Panc1 (cell line): Measurements from ENCODE around the gene ITGA2. TPM values are rescaled to one million over a fixed set of nuclear protein-coding genes. Genes with fewer than 3 reads are reported as not detected.

Experiments used
- ATAC-seq: fragments of 200-7000 bp; cut with Tn5 transposase; 2 replicates; pipeline ENCODE4 v1.9.1; 2020; ENCODE audit warnings: mild to moderate bottlenecking, moderate library complexity
- BruUV-seq: library from RNA; stranded (reverse); fragments of 400-500 nt; replicated peaks from 2 replicates; lab custom pipeline; 2021; lab: Mats Ljungman, UMichigan
- CTCF ChIA-PET: fragments of 300-600 bp; sonication (Branson Sonifier 250); formaldehyde crosslinking; loops from one replicate; lab custom pipeline; 2022; ENCODE audit warnings: antibody characterized with exemption; lab: Charles Lee
- POLR2A ChIA-PET: fragments of 300-600 bp; sonication (Branson Sonifier 250); formaldehyde crosslinking; loops from one replicate; lab custom pipeline; 2022; ENCODE audit warnings: antibody characterized with exemption; lab: Charles Lee
- DNase-seq: peaks from one replicate; pipeline ENCODE4 v3.0.0-alpha.2; 2010; ENCODE audit warnings: low read depth, low spot score
- H3K27ac ChIP-seq: 2 replicates; pipeline ENCODE4 v1.5.1; 2011; ENCODE audit warnings: mild to moderate bottlenecking, low read length, inconsistent platforms
- H3K27me3 ChIP-seq: fragments of 200-500 bp; sonication (Bioruptor generic); 2 replicates; pipeline ENCODE4 v1.6.0; 2014; ENCODE audit warnings: low read length, inconsistent platforms; ENCODE audit not compliant: control insufficient read depth, insufficient read depth
- H3K36me3 ChIP-seq: fragments of 200-500 bp; sonication (Bioruptor generic); 2 replicates; pipeline ENCODE4 v1.5.1; 2014; ENCODE audit warnings: inconsistent platforms, mild to moderate bottlenecking, low read length, moderate library complexity; ENCODE audit not compliant: control insufficient read depth, insufficient read depth
- H3K4me1 ChIP-seq: 2 replicates; pipeline ENCODE4 v1.5.1; 2011; ENCODE audit warnings: inconsistent platforms, mild to moderate bottlenecking, low read length, moderate library complexity; ENCODE audit not compliant: control insufficient read depth, insufficient read depth
- H3K4me3 ChIP-seq, 2 experiments: 2 replicates each; pipeline ENCODE4 v1.5.1; 2011 to 2012; ENCODE audit warnings: low read depth in 2 of 2, low read length in 2 of 2, mild to moderate bottlenecking in 2 of 2, inconsistent platforms in 1 of 2, moderate library complexity in 1 of 2
- H3K9me3 ChIP-seq: fragments of 200-500 bp; sonication (Bioruptor generic); 2 replicates; pipeline ENCODE4 v1.5.1; 2014; ENCODE audit warnings: low read depth, mild to moderate bottlenecking, inconsistent platforms, low read length, moderate library complexity; ENCODE audit not compliant: control insufficient read depth, insufficient read depth
- POLR2AphosphoS5 ChIP-seq: IDR thresholded peaks from 2 replicates; pipeline ENCODE4 v1.6.1; 2012; ENCODE audit warnings: mild to moderate bottlenecking, low read depth, low read length, moderate library complexity
- SIN3A ChIP-seq: IDR thresholded peaks from 2 replicates; pipeline ENCODE4 v1.6.1; 2012; ENCODE audit warnings: low read depth, mild to moderate bottlenecking, low read length, moderate library complexity, borderline replicate concordance; ENCODE audit not compliant: insufficient read depth
- TCF7L2 ChIP-seq: IDR thresholded peaks from 2 replicates; pipeline ENCODE4 v1.6.1; 2011; ENCODE audit warnings: mild to moderate bottlenecking, low read depth, low read length, inconsistent platforms
- in situ Hi-C: cut with HindIII; loops from 2 replicates; pipeline ENCODE4 v1.10.0; 2016; ENCODE audit warnings: low sequenced_read_pairs, low pct_unique_long_range_greater_than_20kb
- intact Hi-C: fragments of 100-400 bp; cut with micrococcal nuclease; formaldehyde crosslinking; loops from one replicate; pipeline ENCODE4 v1.10.0; 2022; ENCODE audit not compliant: unreplicated experiment
- total RNA-seq: library from RNA; stranded (reverse); gene quantifications from one replicate; pipeline ENCODE4 v1.2.1, GENCODE V29; 2021; ENCODE audit not compliant: unreplicated experiment
- TF ChIP-seq, protein P1 (sequence below): fragments of 450-650 bp; IDR thresholded peaks from 2 replicates; pipeline ENCODE4 v1.5.1; 2017; ENCODE audit warnings: mild to moderate bottlenecking
- TF ChIP-seq, protein P2 (sequence below), 2 experiments: IDR thresholded peaks; 2 replicates each; pipeline ENCODE4 v1.6.1; 2011 to 2012; ENCODE audit warnings: low read depth in 2 of 2, control low read depth in 1 of 2, low read length in 1 of 2, mild to moderate bottlenecking in 1 of 2, moderate library complexity in 1 of 2; ENCODE audit not compliant: insufficient read depth in 1 of 2

Gene ITGA2
- total RNA-seq, 1 experiment from 2014 or later = 41.8 TPM

DNA sequence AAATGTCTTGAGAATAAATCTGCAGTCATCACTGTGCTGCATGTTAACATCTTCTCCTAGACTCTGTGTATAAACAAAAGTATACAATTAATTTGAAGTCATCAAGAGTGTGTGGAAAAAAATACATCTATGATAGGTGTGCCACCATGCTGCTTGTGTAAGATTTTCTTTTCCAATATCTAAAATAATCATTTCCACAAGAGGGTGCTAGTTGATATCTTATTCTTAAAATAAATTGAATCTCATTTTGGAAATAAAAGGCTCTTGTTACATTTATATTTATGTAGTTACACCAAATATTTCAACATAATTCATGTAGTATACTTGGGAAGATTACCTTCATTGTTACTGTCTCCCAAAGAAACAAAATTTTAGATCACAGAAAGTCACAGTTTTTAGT, 134.6 kb downstream of the ITGA2 start:
- Histone ChIP-seq H3K4me3 (no peak overlapping the region), H3K4me1 (no peaks in the 10 kb centered on the region), H3K9me3 (no peaks in the 10 kb centered on the region), H3K27me3 (no peaks in the 10 kb centered on the region), H3K27ac (no peak overlapping the region), H3K36me3 (no peaks in the 10 kb centered on the region)
- TF ChIP-seq, protein P1, sequence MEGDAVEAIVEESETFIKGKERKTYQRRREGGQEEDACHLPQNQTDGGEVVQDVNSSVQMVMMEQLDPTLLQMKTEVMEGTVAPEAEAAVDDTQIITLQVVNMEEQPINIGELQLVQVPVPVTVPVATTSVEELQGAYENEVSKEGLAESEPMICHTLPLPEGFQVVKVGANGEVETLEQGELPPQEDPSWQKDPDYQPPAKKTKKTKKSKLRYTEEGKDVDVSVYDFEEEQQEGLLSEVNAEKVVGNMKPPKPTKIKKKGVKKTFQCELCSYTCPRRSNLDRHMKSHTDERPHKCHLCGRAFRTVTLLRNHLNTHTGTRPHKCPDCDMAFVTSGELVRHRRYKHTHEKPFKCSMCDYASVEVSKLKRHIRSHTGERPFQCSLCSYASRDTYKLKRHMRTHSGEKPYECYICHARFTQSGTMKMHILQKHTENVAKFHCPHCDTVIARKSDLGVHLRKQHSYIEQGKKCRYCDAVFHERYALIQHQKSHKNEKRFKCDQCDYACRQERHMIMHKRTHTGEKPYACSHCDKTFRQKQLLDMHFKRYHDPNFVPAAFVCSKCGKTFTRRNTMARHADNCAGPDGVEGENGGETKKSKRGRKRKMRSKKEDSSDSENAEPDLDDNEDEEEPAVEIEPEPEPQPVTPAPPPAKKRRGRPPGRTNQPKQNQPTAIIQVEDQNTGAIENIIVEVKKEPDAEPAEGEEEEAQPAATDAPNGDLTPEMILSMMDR = peak; percentile 32; the same call in 1 of the 2 replicates
- no peak for TF ChIP-seq SIN3A
- in situ Hi-C loops (no loop called here), intact Hi-C loops (no loop called here)
- ChIA-PET CTCF (no interaction called here), POLR2A (no interaction called here)
- ATAC-seq (no peak), DNase-seq (no peak)
- no TSS peak for BruUV-seq

DNA sequence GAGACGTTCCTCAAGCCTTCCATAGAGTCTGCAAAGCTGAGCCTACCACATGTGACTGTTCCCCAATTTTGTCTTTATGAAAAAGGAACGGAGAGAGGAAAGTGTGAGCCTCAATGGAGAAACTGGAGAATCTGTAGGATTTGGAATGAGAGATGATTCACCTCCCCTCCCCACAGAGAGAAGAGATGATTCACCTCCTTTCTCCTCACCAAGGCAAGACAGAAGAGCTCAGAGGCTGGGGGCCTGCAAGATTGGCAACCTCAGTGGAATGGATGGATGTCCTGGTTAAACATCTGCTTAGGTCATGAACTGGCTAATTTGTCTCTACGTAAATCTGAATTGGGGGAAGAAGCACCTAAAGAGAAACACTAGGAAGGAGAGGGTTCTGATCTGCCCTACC, 137.4 kb downstream of the ITGA2 start:
- no peaks in the 10 kb centered on the region for H3K4me1 ChIP-seq
- intact Hi-C loops (no loop called here), in situ Hi-C loops (no loop called here)
- H3K9me3 ChIP-seq = no peaks in the 10 kb centered on the region
- ATAC-seq (no peak), DNase-seq (no peak)
- CTCF ChIA-PET = no interaction called here
- no peaks in the 10 kb centered on the region for H3K36me3 ChIP-seq
- no peak overlapping the region for H3K4me3 ChIP-seq
- no peaks in the 10 kb centered on the region for H3K27me3 ChIP-seq
- BruUV-seq = no TSS peak
- TF ChIP-seq, protein P1 = no peak
- TF ChIP-seq POLR2AphosphoS5 (no peak), TCF7L2 (no peak), SIN3A (no peak)
- TF ChIP-seq, protein P2, sequence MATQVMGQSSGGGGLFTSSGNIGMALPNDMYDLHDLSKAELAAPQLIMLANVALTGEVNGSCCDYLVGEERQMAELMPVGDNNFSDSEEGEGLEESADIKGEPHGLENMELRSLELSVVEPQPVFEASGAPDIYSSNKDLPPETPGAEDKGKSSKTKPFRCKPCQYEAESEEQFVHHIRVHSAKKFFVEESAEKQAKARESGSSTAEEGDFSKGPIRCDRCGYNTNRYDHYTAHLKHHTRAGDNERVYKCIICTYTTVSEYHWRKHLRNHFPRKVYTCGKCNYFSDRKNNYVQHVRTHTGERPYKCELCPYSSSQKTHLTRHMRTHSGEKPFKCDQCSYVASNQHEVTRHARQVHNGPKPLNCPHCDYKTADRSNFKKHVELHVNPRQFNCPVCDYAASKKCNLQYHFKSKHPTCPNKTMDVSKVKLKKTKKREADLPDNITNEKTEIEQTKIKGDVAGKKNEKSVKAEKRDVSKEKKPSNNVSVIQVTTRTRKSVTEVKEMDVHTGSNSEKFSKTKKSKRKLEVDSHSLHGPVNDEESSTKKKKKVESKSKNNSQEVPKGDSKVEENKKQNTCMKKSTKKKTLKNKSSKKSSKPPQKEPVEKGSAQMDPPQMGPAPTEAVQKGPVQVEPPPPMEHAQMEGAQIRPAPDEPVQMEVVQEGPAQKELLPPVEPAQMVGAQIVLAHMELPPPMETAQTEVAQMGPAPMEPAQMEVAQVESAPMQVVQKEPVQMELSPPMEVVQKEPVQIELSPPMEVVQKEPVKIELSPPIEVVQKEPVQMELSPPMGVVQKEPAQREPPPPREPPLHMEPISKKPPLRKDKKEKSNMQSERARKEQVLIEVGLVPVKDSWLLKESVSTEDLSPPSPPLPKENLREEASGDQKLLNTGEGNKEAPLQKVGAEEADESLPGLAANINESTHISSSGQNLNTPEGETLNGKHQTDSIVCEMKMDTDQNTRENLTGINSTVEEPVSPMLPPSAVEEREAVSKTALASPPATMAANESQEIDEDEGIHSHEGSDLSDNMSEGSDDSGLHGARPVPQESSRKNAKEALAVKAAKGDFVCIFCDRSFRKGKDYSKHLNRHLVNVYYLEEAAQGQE (IDR thresholded peaks at IDR 0.05; ENCODE audit: insufficient read depth in 1 of 2, low read depth in 2 of 2, low read length in 1 of 2) = no peak
- no peak overlapping the region for H3K27ac ChIP-seq
- POLR2A ChIA-PET = no interaction called here

DNA sequence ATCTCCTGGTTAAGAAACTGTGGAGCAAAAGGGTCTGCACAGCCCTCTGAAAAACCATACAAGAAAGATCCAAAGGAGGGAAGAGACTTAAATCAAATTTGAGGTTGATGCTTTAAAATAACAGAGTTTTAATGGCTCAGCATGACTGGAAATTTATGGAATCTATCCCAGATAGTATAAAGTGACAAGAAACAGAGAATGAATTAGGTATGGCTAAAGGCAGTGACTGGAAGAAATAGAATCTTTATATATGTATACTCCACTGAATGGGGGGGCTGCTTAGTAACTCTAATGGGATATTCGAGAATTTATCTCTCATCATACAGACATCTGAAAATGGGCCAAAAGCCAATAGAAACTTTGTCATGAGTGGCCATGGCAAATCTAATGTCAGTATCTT, 138.0 kb downstream of the ITGA2 start:
- in situ Hi-C loops = no loop called here
- TF ChIP-seq, protein P2 (IDR thresholded peaks at IDR 0.05; ENCODE audit: insufficient read depth in 1 of 2, low read depth in 2 of 2, low read length in 1 of 2) = no peak
- TF ChIP-seq SIN3A = no peak
- no peak for TF ChIP-seq POLR2AphosphoS5
- TF ChIP-seq, protein P1 = no peak
- TF ChIP-seq TCF7L2 = no peak
- no TSS peak for BruUV-seq

More for the DNA sequence above, 138.0 kb downstream of the ITGA2 start:
- DNase-seq = no peak
- POLR2A ChIA-PET = no interaction called here
- intact Hi-C loops = no loop called here
- ATAC-seq = no peak
- no peak overlapping the region for H3K27ac ChIP-seq
- H3K4me1 ChIP-seq = no peaks in the 10 kb centered on the region
- no peak overlapping the region for H3K4me3 ChIP-seq
- CTCF ChIA-PET = no interaction called here
- H3K36me3 ChIP-seq = no peaks in the 10 kb centered on the region
- H3K27me3 ChIP-seq = no peaks in the 10 kb centered on the region
- no peaks in the 10 kb centered on the region for H3K9me3 ChIP-seq
